Activated T-helper 2 cell treated with anti-CD3 and anti-CD28 coated beads, Interferon-gamma antibody, Interleukin-2, Interleukin-4, amounts not matched to agents 10 μg/mL and 5 μg/mL and 100 μg/mL, durations not matched to agents 14 hours and 24 hours and 36 hours (primary cell): ENCODE results near the gene BCAS1. TPM values are rescaled to one million over a fixed set of nuclear protein-coding genes. Genes with fewer than 3 reads are reported as not detected.
"Not testable (repeated sequence)": the region's sequence is repeated elsewhere in the genome, so short reads cannot be mapped to it uniquely, and the experiment has no call there.

Experiments
- DNase-seq: peaks from one replicate; pipeline ENCODE4 v3.0.0; 2021; ENCODE audit warnings: low spot score
- H3K27ac Mint-ChIP-seq: one replicate; pipeline ENCODE4 v1.8.0; 2021; ENCODE audit warnings: mixed read lengths
- H3K27me3 Mint-ChIP-seq: one replicate; pipeline ENCODE4 v1.8.0; 2021; ENCODE audit warnings: low read depth, mixed read lengths
- H3K36me3 Mint-ChIP-seq: one replicate; pipeline ENCODE4 v1.8.0; 2021; ENCODE audit warnings: low read depth, mixed read lengths
- H3K4me1 Mint-ChIP-seq: one replicate; pipeline ENCODE4 v1.8.0; 2021; ENCODE audit warnings: low read depth, mixed read lengths
- H3K4me3 Mint-ChIP-seq: one replicate; pipeline ENCODE4 v1.8.0; 2021; ENCODE audit warnings: low read depth, mild to moderate bottlenecking, moderate library complexity, mixed read lengths
- H3K9me3 Mint-ChIP-seq: one replicate; pipeline ENCODE4 v1.8.0; 2021; ENCODE audit warnings: mixed read lengths
- intact Hi-C: fragments of 100-400 bp; cut with micrococcal nuclease; formaldehyde crosslinking; loops from one replicate; pipeline ENCODE4 v1.15.1; 2023
- total RNA-seq: library from RNA; stranded (reverse); gene quantifications from 2 replicates; pipeline ENCODE4 v1.2.3, GENCODE V29; 2022

The BCAS1 gene
- total RNA-seq, 1 donor from 2014 or later, result not detected

DNA sequence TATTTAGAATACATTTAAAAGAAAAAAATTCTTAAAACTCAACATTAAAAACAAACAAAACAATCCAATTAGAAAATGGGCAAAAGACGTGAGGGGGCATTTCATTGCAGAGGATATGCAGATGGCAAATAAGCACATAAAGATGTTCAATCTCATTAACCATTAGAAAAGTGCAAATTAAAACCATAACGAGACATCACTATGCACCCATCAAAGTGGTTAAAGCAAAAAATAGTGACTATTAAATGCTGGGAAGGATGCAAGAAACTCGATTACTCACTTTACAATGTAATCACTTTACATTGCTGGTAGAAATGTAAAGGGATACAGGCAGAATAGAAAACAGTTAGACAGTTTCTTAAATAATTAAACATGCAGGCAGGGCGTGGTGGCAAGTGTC, 59.0 kb downstream of the BCAS1 start:
- H3K4me3 Mint-ChIP-seq, result no peak overlapping the region
- intact Hi-C loops, result no loop called here
- no peaks in the 10 kb centered on the region for H3K9me3 Mint-ChIP-seq
- H3K27ac Mint-ChIP-seq, result no peak overlapping the region
- no peak for DNase-seq
- H3K36me3 Mint-ChIP-seq, result no peaks in the 10 kb centered on the region
- no peaks in the 10 kb centered on the region for H3K4me1 Mint-ChIP-seq
- H3K27me3 Mint-ChIP-seq, result peaks cover 24% of the 10 kb centered on the region

DNA sequence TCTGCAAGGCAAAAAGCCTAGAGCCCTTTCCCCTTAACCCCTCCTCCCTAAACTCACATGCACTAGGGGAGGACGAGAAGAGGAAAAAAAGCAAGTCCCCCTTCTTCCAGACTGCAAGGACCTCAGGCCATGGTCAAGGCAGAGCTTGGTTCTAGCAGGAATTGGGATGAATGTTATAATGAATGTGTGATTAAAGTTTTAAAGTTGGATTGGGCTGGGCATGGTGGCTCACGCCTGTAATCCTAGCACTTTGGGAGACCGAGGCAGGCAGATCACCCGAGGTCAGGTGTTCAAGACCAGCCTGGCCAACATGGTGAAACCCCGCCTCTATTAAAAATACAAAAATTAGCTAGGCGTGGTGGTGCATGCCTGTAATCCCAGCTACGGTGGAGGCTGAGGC, 64.2 kb downstream of the BCAS1 start:
- intact Hi-C loops, H3K4me1 Mint-ChIP-seq, H3K27ac Mint-ChIP-seq, H3K36me3 Mint-ChIP-seq, DNase-seq, H3K4me3 Mint-ChIP-seq: not testable (repeated sequence)
- peaks cover 25% of the 10 kb centered on the region for H3K27me3 Mint-ChIP-seq
- H3K9me3 Mint-ChIP-seq, result peaks cover 14% of the 10 kb centered on the region

DNA sequence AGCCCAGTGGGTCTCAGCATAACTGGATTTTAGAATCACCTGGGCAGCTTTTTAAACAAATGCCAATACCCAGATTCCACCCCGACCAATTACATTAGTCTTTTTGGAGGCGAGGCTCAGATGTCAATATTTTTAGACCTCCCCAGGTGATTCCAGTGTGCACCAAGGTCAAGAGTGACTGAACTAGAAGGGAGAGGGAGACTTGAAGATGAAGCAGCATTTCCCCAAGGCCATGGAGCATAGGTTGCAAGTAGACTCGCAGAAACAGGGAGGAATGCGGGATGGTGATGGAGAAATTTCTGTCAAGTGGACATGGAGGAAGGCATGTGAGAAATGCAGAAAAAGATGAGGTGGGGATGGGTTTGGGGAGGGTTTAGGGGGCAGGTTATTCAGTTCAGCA, 64.9 kb downstream of the BCAS1 start:
- DNase-seq, result no peak
- H3K36me3 Mint-ChIP-seq, result peaks cover 1% of the 10 kb centered on the region
- peaks cover 23% of the 10 kb centered on the region for H3K27me3 Mint-ChIP-seq
- peaks cover 21% of the 10 kb centered on the region for H3K9me3 Mint-ChIP-seq
- H3K4me3 Mint-ChIP-seq, result no peak overlapping the region
- peaks cover 2% of the 10 kb centered on the region for H3K4me1 Mint-ChIP-seq
- intact Hi-C loops, result no loop called here
- H3K27ac Mint-ChIP-seq, result no peak overlapping the region

GRCh38 chr20:54004445-54004844, 65.9 kb downstream of the BCAS1 start:
- Mint-ChIP-seq H3K4me1 (peaks cover 2% of the 10 kb centered on the region), H3K36me3 (peaks cover 3% of the 10 kb centered on the region), H3K27ac (no peak overlapping the region), H3K9me3 (peaks cover 28% of the 10 kb centered on the region), H3K27me3 (peaks cover 17% of the 10 kb centered on the region), H3K4me3 (no peak overlapping the region)
- DNase-seq, result no peak
- intact Hi-C loops, result no loop called here

DNA sequence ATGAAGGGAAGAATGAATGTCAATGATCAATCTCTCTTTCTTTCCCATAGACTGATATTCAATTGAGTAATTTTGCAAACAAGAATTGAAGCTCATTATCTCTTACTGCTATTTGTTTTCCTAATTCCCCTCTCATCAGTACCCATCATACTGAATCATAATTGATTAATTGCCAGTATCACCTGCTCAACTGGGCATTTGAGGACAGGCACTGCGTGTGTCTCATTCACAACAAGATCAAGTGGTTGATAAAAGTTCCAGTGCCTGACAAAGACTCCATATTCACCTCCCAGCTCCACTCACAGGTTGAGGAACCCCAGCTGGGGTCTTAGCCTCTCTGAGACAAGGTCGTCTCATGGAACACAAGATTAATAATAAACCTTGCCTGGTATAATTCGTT, 67.7 kb downstream of the BCAS1 start:
- H3K27ac Mint-ChIP-seq, result no peak overlapping the region
- DNase-seq, result no peak
- intact Hi-C loops, result no loop called here
- peaks cover 11% of the 10 kb centered on the region for H3K27me3 Mint-ChIP-seq
- peaks cover 2% of the 10 kb centered on the region for H3K4me1 Mint-ChIP-seq
- peaks cover 3% of the 10 kb centered on the region for H3K36me3 Mint-ChIP-seq
- H3K4me3 Mint-ChIP-seq, result no peak overlapping the region
- peaks cover 30% of the 10 kb centered on the region for H3K9me3 Mint-ChIP-seq

GRCh38 chr20:54002056-54002575, 68.3 kb downstream of the BCAS1 start:
- peaks cover 3% of the 10 kb centered on the region for H3K36me3 Mint-ChIP-seq
- peaks cover 2% of the 10 kb centered on the region for H3K4me1 Mint-ChIP-seq
- intact Hi-C loops, result no loop called here
- no peak overlapping the region for H3K27ac Mint-ChIP-seq
- no peak overlapping the region for H3K4me3 Mint-ChIP-seq
- H3K27me3 Mint-ChIP-seq, result peaks cover 11% of the 10 kb centered on the region
- H3K9me3 Mint-ChIP-seq, result peaks cover 30% of the 10 kb centered on the region
- no peak for DNase-seq

DNA sequence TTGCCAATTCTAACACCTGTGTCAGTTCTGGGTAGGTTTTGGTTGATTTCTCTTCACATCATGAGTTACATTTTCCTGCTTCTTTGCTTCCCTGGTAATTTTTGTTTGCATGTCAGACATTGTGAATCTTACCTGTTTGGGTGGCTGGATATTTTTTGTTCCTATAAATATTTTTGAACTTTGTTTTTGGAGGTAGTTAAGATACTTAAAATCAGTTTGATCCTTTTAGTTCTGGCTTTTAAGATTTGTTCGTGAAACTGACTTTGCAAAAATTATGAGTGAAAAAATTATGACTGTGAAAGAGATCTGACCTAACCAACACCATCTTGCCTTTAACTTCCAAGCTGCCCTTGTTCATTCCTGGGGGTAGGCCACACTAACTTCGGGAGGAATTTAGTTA, 69.5 kb downstream of the BCAS1 start:
- Mint-ChIP-seq H3K36me3 (peaks cover 3% of the 10 kb centered on the region), H3K4me1 (peaks cover 2% of the 10 kb centered on the region), H3K9me3 (peaks cover 30% of the 10 kb centered on the region), H3K4me3 (no peak overlapping the region), H3K27ac (no peak overlapping the region), H3K27me3 (peaks cover 17% of the 10 kb centered on the region)
- DNase-seq, result no peak
- intact Hi-C loops, result no loop called here

GRCh38 chr20:54000262-54000661, 70.1 kb downstream of the BCAS1 start:
- intact Hi-C loops, result no loop called here
- H3K27me3 Mint-ChIP-seq, result peaks cover 17% of the 10 kb centered on the region

GRCh38 chr20:53999077-53999476, 71.3 kb downstream of the BCAS1 start:
- Mint-ChIP-seq H3K27ac (no peak overlapping the region), H3K9me3 (peaks cover 30% of the 10 kb centered on the region), H3K36me3 (peaks cover 3% of the 10 kb centered on the region), H3K4me1 (no peaks in the 10 kb centered on the region), H3K4me3 (no peak overlapping the region), H3K27me3 (peaks cover 17% of the 10 kb centered on the region)
- intact Hi-C loops, result no loop called here
- DNase-seq, result no peak

More at GRCh38 chr20:54000262-54000661, 70.1 kb downstream of the BCAS1 start:
- Mint-ChIP-seq H3K36me3 (peaks cover 3% of the 10 kb centered on the region), H3K4me1 (peaks cover 2% of the 10 kb centered on the region), H3K4me3 (no peak overlapping the region), H3K27ac (no peak overlapping the region), H3K9me3 (peaks cover 30% of the 10 kb centered on the region)
- DNase-seq, result no peak

DNA sequence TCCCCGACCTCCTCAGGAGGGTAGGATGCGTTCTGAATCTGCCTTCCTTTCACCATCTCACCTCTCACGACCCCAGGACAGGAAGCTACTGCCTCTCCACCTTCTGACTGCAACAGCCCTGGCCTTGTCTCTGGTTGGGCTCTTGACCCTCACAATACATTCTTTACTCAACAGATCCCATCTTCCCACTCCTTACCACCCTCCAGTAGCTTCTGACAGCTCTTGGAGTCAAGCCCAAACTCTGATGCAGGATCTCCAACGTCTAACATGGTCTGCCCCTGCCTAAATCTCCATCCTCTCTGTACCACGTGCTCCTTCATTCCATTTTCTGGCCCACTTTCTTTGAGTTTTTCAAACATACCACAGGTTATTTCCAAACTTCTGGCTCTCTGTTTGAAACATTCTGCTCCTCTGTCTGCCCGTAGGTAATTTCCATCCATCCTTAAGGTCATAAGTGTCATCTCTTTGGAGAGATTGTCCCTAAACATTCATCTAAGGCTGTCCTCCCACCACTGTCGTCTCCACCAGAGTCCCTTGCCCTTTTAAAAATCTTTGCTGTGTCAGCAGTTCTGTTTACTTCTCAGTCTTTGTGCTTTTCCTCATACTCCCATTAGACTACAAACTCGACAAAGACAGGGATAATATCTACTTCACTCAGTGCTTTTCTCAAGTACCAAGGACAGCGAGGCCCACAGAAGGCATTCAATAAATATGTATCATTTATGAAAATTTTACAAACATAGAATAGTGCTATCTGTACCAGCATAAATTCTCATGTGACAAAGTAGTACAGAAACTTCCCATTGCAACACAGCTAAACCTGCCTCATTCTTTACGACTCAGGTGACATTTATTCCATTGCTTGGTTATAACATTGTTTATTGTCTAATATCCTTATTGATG, 73.6 kb downstream of the BCAS1 start:
- Mint-ChIP-seq H3K36me3 (peaks cover 3% of the 10 kb centered on the region), H3K4me3 (no peak overlapping the region), H3K4me1 (no peaks in the 10 kb centered on the region), H3K27ac (no peak overlapping the region), H3K27me3 (peaks cover 19% of the 10 kb centered on the region), H3K9me3 (peaks cover 22% of the 10 kb centered on the region)
- DNase-seq, result no peak
- intact Hi-C loops, result no loop called here

DNA sequence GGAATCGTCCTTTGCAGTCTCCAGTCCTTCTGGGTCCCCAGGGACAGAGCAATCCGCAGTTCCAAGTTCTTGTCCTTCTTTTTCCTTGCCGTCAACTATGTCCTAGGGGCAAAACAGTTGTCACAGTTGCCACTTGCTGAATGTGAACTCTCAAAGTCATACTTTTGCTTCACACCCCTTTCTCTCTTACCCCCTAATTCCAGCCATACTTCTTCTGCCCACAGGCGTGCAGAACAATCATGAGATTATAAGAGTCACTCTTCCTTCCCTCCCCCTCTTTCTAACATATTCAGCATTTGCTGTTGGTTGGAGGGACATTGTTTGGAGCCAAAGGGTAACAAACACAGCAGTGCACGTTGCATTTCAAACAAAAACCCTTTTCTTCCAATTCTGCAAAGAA, 74.4 kb downstream of the BCAS1 start:
- Mint-ChIP-seq H3K9me3 (peaks cover 13% of the 10 kb centered on the region), H3K27me3 (peaks cover 25% of the 10 kb centered on the region), H3K4me3 (no peak overlapping the region), H3K36me3 (peaks cover 3% of the 10 kb centered on the region), H3K27ac (no peak overlapping the region), H3K4me1 (no peaks in the 10 kb centered on the region)
- DNase-seq, result no peak
- intact Hi-C loops, result no loop called here

DNA sequence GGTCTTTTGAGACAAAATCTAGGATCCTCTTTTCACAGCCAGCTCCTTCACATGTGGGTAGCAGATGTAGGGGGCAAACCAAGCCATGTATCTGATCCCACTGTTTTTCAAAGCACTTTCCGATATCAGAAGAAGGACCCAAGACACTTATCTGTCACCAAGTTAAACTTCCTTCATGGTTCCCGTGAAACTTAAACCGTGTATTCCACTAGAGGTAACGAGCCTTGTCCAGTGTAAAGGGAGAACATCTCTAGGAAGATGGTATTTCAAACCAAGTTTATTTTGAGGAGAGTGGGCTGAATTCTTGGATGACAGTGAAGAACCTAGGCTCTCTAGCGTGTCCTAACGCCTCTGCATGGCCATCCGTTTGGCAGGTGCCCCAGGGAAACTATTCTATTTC, 76.3 kb downstream of the BCAS1 start:
- Mint-ChIP-seq H3K27me3 (peaks cover 31% of the 10 kb centered on the region), H3K9me3 (no peaks in the 10 kb centered on the region), H3K27ac (no peak overlapping the region)

DNA sequence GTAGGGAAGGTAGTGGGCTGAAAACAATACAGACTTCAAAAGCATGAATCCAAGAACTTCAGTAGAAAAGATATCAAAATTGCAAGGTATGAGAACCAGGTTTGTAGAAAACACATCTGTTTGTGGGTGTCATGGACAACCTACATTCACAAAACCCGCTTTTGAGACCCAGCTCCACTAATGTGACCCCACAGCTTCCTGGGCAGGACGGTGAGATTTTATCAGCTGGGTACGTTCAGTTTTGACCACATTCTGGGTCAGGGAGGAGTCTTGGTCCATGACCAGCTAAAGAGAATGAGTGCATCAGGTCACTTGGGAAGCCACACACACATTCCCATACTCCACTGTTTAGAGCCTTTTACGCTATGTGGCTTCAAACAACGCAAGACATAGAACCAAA, 77.1 kb downstream of the BCAS1 start:
- Mint-ChIP-seq H3K4me3 (no peak overlapping the region), H3K27ac (no peak overlapping the region), H3K36me3 (no peaks in the 10 kb centered on the region), H3K4me1 (no peaks in the 10 kb centered on the region), H3K9me3 (no peaks in the 10 kb centered on the region), H3K27me3 (peaks cover 31% of the 10 kb centered on the region)
- DNase-seq, result no peak
- intact Hi-C loops, result no loop called here

More for the DNA sequence above, 76.3 kb downstream of the BCAS1 start:
- intact Hi-C loops, result no loop called here
- Mint-ChIP-seq H3K4me3 (no peak overlapping the region), H3K4me1 (no peaks in the 10 kb centered on the region), H3K36me3 (no peaks in the 10 kb centered on the region)
- DNase-seq, result no peak
